Parathyroid adenoma (tissue), 2 donors: ENCODE measurements around the gene RPP40.
A peak's percentile ranks its signal among the peaks of the same experiment; 100 is the strongest.

Source experiments
- H2AFZ ChIP-seq: fragments of 300-600 bp; sonication (generic); one replicate; pipeline ENCODE4 v1.7.0; 2017; ENCODE audit warnings: antibody characterized with exemption, mild to moderate bottlenecking
- H3K27ac ChIP-seq: fragments of 300-600 bp; sonication (generic); one replicate; pipeline ENCODE4 v1.7.0; 2017
- H3K27me3 ChIP-seq: fragments of 300-600 bp; sonication (generic); one replicate; pipeline ENCODE4 v1.7.0; 2017; ENCODE audit warnings: low read length; ENCODE audit not compliant: control insufficient read depth, insufficient read depth
- H3K36me3 ChIP-seq: fragments of 300-600 bp; sonication (generic); one replicate; pipeline ENCODE4 v1.7.0; 2017; ENCODE audit warnings: low read length; ENCODE audit not compliant: control insufficient read depth, insufficient read depth
- H3K4me1 ChIP-seq: fragments of 300-600 bp; sonication (generic); one replicate; pipeline ENCODE4 v1.7.0; 2017; ENCODE audit warnings: control low read depth
- H3K4me2 ChIP-seq: fragments of 300-600 bp; sonication (generic); one replicate; pipeline ENCODE4 v1.7.0; 2017; ENCODE audit warnings: low read length
- H3K4me3 ChIP-seq: fragments of 300-600 bp; sonication (generic); one replicate; pipeline ENCODE4 v1.7.0; 2017; ENCODE audit warnings: low read depth, low read length
- H3K79me2 ChIP-seq: fragments of 300-600 bp; sonication (generic); one replicate; pipeline ENCODE4 v1.7.0; 2017; ENCODE audit warnings: control low read depth
- H3K9ac ChIP-seq: fragments of 300-600 bp; sonication (generic); one replicate; pipeline ENCODE4 v1.7.0; 2017; ENCODE audit warnings: mild to moderate bottlenecking
- H3K9me3 ChIP-seq: fragments of 300-600 bp; sonication (generic); one replicate; pipeline ENCODE4 v1.7.0; 2017; ENCODE audit warnings: low read length; ENCODE audit not compliant: control insufficient read depth
- CTCF ChIP-seq: fragments of 300-600 bp; sonication (generic); IDR thresholded peaks from one replicate; pipeline ENCODE4 v1.7.0; 2017; ENCODE audit warnings: antibody characterized with exemption, mild to moderate bottlenecking
- donor health status: primary hyperparathyroidism.

Gene RPP40

GRCh38 chr6:5030596-5031136 is 26.8 kb upstream of the RPP40 start:
- Histone ChIP-seq H3K9ac (no peak overlapping the region), H3K4me1 (peaks cover 5% of the 10 kb centered on the region), H3K27me3 (no peaks in the 10 kb centered on the region), H3K36me3 (no peaks in the 10 kb centered on the region), H3K27ac (no peak overlapping the region), H3K4me2 (no peak overlapping the region), H3K9me3 (no peaks in the 10 kb centered on the region), H3K4me3 (no peak overlapping the region), H2AFZ (peak overlapping the region; percentile 48), H3K79me2 (no peaks in the 10 kb centered on the region)
- peak; percentile 71 for TF ChIP-seq CTCF

GRCh38 chr6:5029609-5030008 is 25.8 kb upstream of the RPP40 start:
- Histone ChIP-seq H3K4me1 (peaks cover 8% of the 10 kb centered on the region), H3K9me3 (no peaks in the 10 kb centered on the region), H3K27ac (no peak overlapping the region), H3K27me3 (no peaks in the 10 kb centered on the region), H2AFZ (no peak overlapping the region), H3K9ac (no peak overlapping the region), H3K4me3 (no peak overlapping the region), H3K79me2 (no peaks in the 10 kb centered on the region), H3K36me3 (no peaks in the 10 kb centered on the region), H3K4me2 (no peak overlapping the region)
- TF ChIP-seq CTCF, result no peak

- no peak overlapping the region for H2AFZ ChIP-seq
- no peak overlapping the region for H3K4me3 ChIP-seq
- H3K36me3 ChIP-seq, result no peaks in the 10 kb centered on the region
- no peak overlapping the region for H3K27ac ChIP-seq
- no peak overlapping the region for H3K9ac ChIP-seq
- no peaks in the 10 kb centered on the region for H3K27me3 ChIP-seq
- H3K4me1 ChIP-seq, result peaks cover 7% of the 10 kb centered on the region
- no peak for TF ChIP-seq CTCF
- H3K79me2 ChIP-seq, result no peaks in the 10 kb centered on the region
- H3K9me3 ChIP-seq, result no peaks in the 10 kb centered on the region
- H3K4me2 ChIP-seq, result no peak overlapping the region
Measured at GRCh38 chr6:5028921-5029320, 25.1 kb upstream of the RPP40 start.

DNA sequence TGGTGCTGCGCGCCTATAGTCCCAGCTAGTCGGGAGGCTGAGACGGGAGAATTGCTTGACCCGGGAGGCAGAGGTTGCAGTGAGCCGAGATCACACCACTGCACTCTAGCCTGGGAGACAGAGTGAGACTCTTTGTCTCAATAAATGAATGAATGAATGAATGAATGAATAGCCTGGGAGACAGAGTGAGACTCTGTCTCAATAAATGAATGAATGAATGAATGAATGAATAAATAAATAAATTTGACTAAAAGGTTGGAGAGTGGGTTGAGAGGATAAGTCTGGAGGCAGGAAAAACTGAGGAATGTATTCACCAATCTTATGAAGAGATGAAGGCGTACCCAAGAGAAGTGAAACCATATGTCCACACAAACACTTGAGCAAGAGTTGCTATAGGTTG is 24.5 kb upstream of the RPP40 start:
- TF ChIP-seq CTCF, result no peak
- H3K4me3 ChIP-seq, result no peak overlapping the region
- H3K27me3 ChIP-seq, result no peaks in the 10 kb centered on the region

More for the DNA sequence above, 24.5 kb upstream of the RPP40 start:
- H2AFZ ChIP-seq, result no peak overlapping the region
- H3K4me2 ChIP-seq, result no peak overlapping the region
- no peak overlapping the region for H3K27ac ChIP-seq
- no peak overlapping the region for H3K9ac ChIP-seq
- H3K4me1 ChIP-seq, result peaks cover 5% of the 10 kb centered on the region
- H3K36me3 ChIP-seq, result no peaks in the 10 kb centered on the region
- no peaks in the 10 kb centered on the region for H3K79me2 ChIP-seq
- no peaks in the 10 kb centered on the region for H3K9me3 ChIP-seq
